OCI-LY7 (cell line): ENCODE results near the gene TSSK6.

Experiments
- CTCF ChIP-seq: fragments of 200-600 bp; sonication (generic); conservative IDR thresholded peaks from 2 replicates; pipeline ENCODE4 v1.5.1; 2014; ENCODE audit warnings: mild to moderate bottlenecking, antibody characterized with exemption, low read length, moderate library complexity, mixed read lengths
- EZH2phosphoT487 ChIP-seq: fragments of 200-600 bp; sonication (generic); IDR thresholded peaks from 2 replicates; pipeline ENCODE4 v1.6.1; 2018; ENCODE audit warnings: low read depth, borderline replicate concordance, mild to moderate bottlenecking, mixed run types, antibody characterized with exemption, low read length, moderate library complexity, mixed read lengths

GRCh38 chr19:19475015-19475765, 40.2 kb downstream of the TSSK6 start:
- TF ChIP-seq CTCF, result no peak
- TF ChIP-seq EZH2phosphoT487, result no peak
